ENCODE measurements around the gene MGAT4C.

GRCh38 chr12:85998074-85998473 lies 258.1 kb downstream of the MGAT4C start:
- TF ChIP-seq CTCF (IDR thresholded peaks at IDR 0.05) (no peak), POLR2A (IDR thresholded peaks at IDR 0.05) (no peak)

Data from adrenal gland (tissue), 5 donors.